ENCODE results near the gene ASCL2.

DNA sequence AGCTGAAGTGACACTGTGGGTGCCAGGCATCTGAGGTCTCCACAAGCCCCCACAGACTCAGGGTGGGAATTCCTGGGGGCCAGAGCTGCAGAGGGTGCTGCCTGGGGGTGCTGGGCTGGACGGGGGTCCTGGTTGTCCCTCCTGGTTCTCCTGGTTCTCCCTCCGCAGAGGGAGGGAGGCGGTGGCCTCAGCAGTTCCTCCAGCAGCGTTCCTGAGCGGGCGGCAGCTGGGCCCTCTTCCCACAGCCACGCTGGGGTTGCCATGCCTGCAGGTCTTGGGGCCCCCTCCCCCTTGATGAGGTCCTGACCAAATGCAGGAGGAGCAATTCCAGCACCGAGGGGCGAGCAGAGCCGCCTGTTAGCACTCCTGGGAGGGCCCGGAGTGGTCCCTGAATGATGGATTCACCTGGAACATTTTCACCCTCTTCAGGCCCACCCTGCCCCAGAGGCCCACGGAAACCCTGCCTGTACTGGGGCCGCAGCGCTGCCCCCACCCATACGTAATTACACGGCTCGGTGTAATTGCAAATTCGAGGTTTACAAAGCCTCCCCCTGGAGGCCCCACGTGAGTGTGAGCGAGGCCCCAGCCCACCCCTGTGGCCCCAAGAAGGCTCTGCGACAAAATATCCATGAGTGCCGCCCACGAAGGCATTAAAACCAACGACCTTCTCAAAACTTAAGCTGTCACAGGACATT is 30.7 kb upstream of the ASCL2 start:
- TF ChIP-seq, protein P1, sequence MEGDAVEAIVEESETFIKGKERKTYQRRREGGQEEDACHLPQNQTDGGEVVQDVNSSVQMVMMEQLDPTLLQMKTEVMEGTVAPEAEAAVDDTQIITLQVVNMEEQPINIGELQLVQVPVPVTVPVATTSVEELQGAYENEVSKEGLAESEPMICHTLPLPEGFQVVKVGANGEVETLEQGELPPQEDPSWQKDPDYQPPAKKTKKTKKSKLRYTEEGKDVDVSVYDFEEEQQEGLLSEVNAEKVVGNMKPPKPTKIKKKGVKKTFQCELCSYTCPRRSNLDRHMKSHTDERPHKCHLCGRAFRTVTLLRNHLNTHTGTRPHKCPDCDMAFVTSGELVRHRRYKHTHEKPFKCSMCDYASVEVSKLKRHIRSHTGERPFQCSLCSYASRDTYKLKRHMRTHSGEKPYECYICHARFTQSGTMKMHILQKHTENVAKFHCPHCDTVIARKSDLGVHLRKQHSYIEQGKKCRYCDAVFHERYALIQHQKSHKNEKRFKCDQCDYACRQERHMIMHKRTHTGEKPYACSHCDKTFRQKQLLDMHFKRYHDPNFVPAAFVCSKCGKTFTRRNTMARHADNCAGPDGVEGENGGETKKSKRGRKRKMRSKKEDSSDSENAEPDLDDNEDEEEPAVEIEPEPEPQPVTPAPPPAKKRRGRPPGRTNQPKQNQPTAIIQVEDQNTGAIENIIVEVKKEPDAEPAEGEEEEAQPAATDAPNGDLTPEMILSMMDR (IDR thresholded peaks at IDR 0.05), result no peak
- TF ChIP-seq POLR2A (IDR thresholded peaks at IDR 0.05) (no peak), POLR2AphosphoS5 (IDR thresholded peaks at IDR 0.05) (no peak), EP300 (IDR thresholded peaks at IDR 0.05; ENCODE audit: low read depth) (no peak)
